Measurements from ENCODE around the gene UTS2.

DNA sequence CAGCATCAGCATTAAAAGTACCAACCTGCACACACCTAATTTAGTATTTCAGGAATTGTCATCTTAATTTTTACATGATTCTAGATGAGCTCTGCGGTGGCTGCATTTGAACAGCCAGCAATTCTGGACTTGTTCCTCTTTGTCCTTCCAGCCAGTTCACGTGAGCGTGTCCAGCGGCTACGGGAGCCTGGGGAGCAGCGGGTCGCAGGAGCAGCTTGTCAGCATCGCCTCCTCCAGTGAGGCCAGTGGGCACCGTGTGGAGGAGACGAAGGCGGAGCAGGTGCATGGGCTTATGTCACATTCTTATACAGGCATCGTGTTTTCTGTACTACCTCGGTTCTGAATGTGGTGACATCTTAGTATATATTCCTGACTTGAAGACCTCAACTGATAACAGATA lies 43.1 kb downstream of the UTS2 start:
- no peak for TF ChIP-seq EZH2 (IDR thresholded peaks at IDR 0.05; ENCODE audit: borderline replicate concordance, low read depth, low read length, poor library complexity, severe bottlenecking)
- TF ChIP-seq, protein P1, sequence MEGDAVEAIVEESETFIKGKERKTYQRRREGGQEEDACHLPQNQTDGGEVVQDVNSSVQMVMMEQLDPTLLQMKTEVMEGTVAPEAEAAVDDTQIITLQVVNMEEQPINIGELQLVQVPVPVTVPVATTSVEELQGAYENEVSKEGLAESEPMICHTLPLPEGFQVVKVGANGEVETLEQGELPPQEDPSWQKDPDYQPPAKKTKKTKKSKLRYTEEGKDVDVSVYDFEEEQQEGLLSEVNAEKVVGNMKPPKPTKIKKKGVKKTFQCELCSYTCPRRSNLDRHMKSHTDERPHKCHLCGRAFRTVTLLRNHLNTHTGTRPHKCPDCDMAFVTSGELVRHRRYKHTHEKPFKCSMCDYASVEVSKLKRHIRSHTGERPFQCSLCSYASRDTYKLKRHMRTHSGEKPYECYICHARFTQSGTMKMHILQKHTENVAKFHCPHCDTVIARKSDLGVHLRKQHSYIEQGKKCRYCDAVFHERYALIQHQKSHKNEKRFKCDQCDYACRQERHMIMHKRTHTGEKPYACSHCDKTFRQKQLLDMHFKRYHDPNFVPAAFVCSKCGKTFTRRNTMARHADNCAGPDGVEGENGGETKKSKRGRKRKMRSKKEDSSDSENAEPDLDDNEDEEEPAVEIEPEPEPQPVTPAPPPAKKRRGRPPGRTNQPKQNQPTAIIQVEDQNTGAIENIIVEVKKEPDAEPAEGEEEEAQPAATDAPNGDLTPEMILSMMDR (conservative IDR thresholded peaks at IDR 0.05; ENCODE audit: low read depth, low read length), result no peak

All from A673 (cell line).